ENCODE measurements around the gene JAK1. TPM values are rescaled to one million over a fixed set of nuclear protein-coding genes. Genes with fewer than 3 reads are reported as not detected.

The JAK1 gene
- total and polyA plus RNA-seq, 2 donors (not counting 3 experiments of a cell fraction or from before 2014, with no cell fraction given) = 68.8 to 177 TPM

- no peak for TF ChIP-seq GATA2 (IDR thresholded peaks at IDR 0.05; ENCODE audit: insufficient read depth, insufficient read length, low read depth, low read length)
- TF ChIP-seq CTCF (IDR thresholded peaks at IDR 0.05; ENCODE audit: extremely low read depth in 1 of 2, insufficient read depth in 1 of 2, low read depth in 1 of 2, low read length in 2 of 2) = no peak
- no peak for TF ChIP-seq EZH2 (IDR thresholded peaks at IDR 0.05; ENCODE audit: borderline replicate concordance, low read depth, low read length, severe bottlenecking)
- no peak for TF ChIP-seq MAX (IDR thresholded peaks at IDR 0.05; ENCODE audit: insufficient read depth, insufficient read length)
- no peak for TF ChIP-seq MYC (IDR thresholded peaks at IDR 0.05; ENCODE audit: low read depth, low read length)
- TF ChIP-seq POLR2AphosphoS5 (IDR thresholded peaks at IDR 0.05; ENCODE audit: insufficient read depth, low read depth, low read length) = no peak
- TF ChIP-seq FOS (IDR thresholded peaks at IDR 0.05; ENCODE audit: borderline replicate concordance, insufficient read depth, low read length) = no peak
- no peak for TF ChIP-seq POLR2A (IDR thresholded peaks at IDR 0.05; ENCODE audit: low read depth, low read length)
- TF ChIP-seq JUN (IDR thresholded peaks at IDR 0.05; ENCODE audit: borderline replicate concordance, insufficient read depth, insufficient read length, low read depth) = no peak
- no peaks in the 10 kb centered on the region for H3K36me3 ChIP-seq (ENCODE audit: control insufficient read depth in 2 of 2, extremely low read depth in 1 of 2, insufficient read depth in 2 of 2, low read length in 2 of 2)
- H3K9me3 ChIP-seq (replicated peaks; ENCODE audit: control insufficient read depth, insufficient read depth, low read length) = no peaks in the 10 kb centered on the region
- H3K79me2 ChIP-seq (ENCODE audit: control insufficient read depth, insufficient read depth, low read length) = peaks cover 89% of the 10 kb centered on the region
- CTCF ChIA-PET = interaction anchor here (1.3 kb wide), 1 partner anchor 12 kb away, joined by 4 read pairs; no protein-coding TSS in a partner anchor
- DNase-seq (ENCODE audit: low read depth, low spot score) (no peak), FAIRE-seq (no peak)
- no TSS peak for BruUV-seq (replicated peaks)
- POLR2A ChIA-PET = no interaction called here
- no peak overlapping the region for H3K27ac ChIP-seq (ENCODE audit: insufficient read depth, low read depth, low read length)
- intact Hi-C loops (cut with micrococcal nuclease) (no loop called here), dilution Hi-C loops (cut with MboI; ENCODE audit: extremely low pct_ligation_motif_present, low sequenced_read_pairs) (no loop called here)
- H3K27me3 ChIP-seq (ENCODE audit: control insufficient read depth in 2 of 2, insufficient read depth in 2 of 2, low read length in 2 of 2) = no peaks in the 10 kb centered on the region
- H3K9ac ChIP-seq (replicated peaks; ENCODE audit: extremely low read depth, insufficient read depth, low read length) = no peak overlapping the region
- no peaks in the 10 kb centered on the region for H4K20me1 ChIP-seq (replicated peaks; ENCODE audit: control insufficient read depth, extremely low read depth, insufficient read depth, low read length)
- H3K9me1 ChIP-seq (replicated peaks; ENCODE audit: control insufficient read depth, extremely low read depth, insufficient read depth, low read length) = no peaks in the 10 kb centered on the region
- no peak overlapping the region for H3K4me2 ChIP-seq (ENCODE audit: insufficient read depth, low read length)
- H2AFZ ChIP-seq (ENCODE audit: low read depth, low read length) = no peak overlapping the region
- peaks cover 25% of the 10 kb centered on the region for H3K4me1 ChIP-seq (ENCODE audit: control insufficient read depth, extremely low read depth, insufficient read depth, low read length)
- H3K4me3 ChIP-seq (replicated peaks in 1 of 3; ENCODE audit: insufficient read depth in 1 of 3, low read depth in 1 of 3, low read length in 3 of 3) = no peak overlapping the region
Measured at GRCh38 chr1:64935551-64936155, 30.7 kb downstream of the JAK1 start.

Measured in endothelial cell of umbilical vein (primary cell).